Measurements from ENCODE around the gene PTBP3. TPM values are rescaled to one million over a fixed set of nuclear protein-coding genes. Genes with fewer than 3 reads are reported as not detected.
A peak's percentile ranks its signal among the peaks of the same experiment; 100 is the strongest.

The PTBP3 gene
- total and polyA plus RNA-seq, 2 donors, result 26.7 to 32.8 TPM

DNA sequence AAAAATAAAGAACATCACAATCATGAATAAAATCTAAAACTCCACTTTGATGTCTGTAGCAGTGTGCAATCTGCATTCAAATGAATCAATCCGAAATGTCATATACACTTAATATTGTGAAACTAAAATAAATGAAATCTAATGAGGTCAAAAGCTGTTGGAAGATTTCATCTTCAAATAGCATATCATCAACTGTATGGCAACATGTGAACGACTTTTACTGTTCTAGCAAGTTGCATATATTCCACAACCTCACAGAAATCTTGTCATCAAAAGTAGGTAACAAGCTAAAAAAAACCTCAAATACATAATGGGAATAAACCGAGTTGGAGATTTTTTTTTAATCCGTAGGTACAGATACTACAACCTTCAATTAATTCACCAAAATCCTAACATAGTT, 1.2 kb downstream of the PTBP3 start:
- Histone ChIP-seq H3K4me1 (ENCODE audit: control insufficient read depth in 2 of 2, insufficient read depth in 2 of 2, low read length in 2 of 2) (peaks cover 0 to 4% of the 10 kb centered on the region in 2 donors), H3K27me3 (ENCODE audit: control insufficient read depth in 2 of 2, insufficient read depth in 1 of 2, low read length in 1 of 2) (no peaks in the 10 kb centered on the region), H3K36me3 (ENCODE audit: control insufficient read depth in 2 of 2, insufficient read depth in 2 of 2, low read length in 1 of 2) (no peaks in the 10 kb centered on the region), H3K27ac (ENCODE audit: low read depth in 1 of 2, low read length in 1 of 2) (peak overlapping the region in 1 of 2 donors; percentile 94), H3K9me3 (ENCODE audit: control insufficient read depth in 2 of 2, insufficient read depth in 1 of 2, low read length in 1 of 2) (peaks cover 0 to 2% of the 10 kb centered on the region in 2 donors), H3K4me3 (ENCODE audit: low read length in 2 of 2) (peak overlapping the region; percentile 86 to 94)
- DNase-seq (ENCODE audit: low read depth in 6 of 9, low spot score in 9 of 9), result no peak
- WGBS, result 3% methylated on average over 4 of the region's 4 CpGs

DNA sequence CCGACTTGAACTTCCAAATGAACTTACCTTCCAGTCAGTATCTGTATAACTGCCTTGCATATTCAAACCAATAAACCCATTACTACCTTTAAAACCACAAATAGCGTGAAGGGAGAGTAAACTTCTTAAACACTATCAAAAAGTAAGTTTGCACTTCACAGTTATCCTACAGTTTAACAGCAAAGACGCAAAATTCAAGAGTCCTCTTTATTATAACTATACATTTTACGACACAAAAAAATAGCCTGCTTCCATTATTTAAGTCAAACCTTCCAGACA, 1.8 kb downstream of the PTBP3 start:
- 49% methylated on average over 4 of the region's 4 CpGs for WGBS
- DNase-seq (ENCODE audit: low read depth in 6 of 9, low spot score in 9 of 9), result peak in 1 of 9 donors; percentile 29
- no peaks in the 10 kb centered on the region for H3K36me3 ChIP-seq (ENCODE audit: control insufficient read depth in 2 of 2, insufficient read depth in 2 of 2, low read length in 1 of 2)
- peak overlapping the region in 1 of 2 donors; percentile 67 for H3K27ac ChIP-seq (ENCODE audit: low read depth in 1 of 2, low read length in 1 of 2)
- H3K9me3 ChIP-seq (ENCODE audit: control insufficient read depth in 2 of 2, insufficient read depth in 1 of 2, low read length in 1 of 2), result peaks cover 0 to 2% of the 10 kb centered on the region in 2 donors
- H3K4me3 ChIP-seq (ENCODE audit: low read length in 2 of 2), result peak overlapping the region; percentile 86 to 94
- H3K27me3 ChIP-seq (ENCODE audit: control insufficient read depth in 2 of 2, insufficient read depth in 1 of 2, low read length in 1 of 2), result no peaks in the 10 kb centered on the region
- H3K4me1 ChIP-seq (ENCODE audit: control insufficient read depth in 2 of 2, insufficient read depth in 2 of 2, low read length in 2 of 2), result peaks cover 0 to 4% of the 10 kb centered on the region in 2 donors

DNA sequence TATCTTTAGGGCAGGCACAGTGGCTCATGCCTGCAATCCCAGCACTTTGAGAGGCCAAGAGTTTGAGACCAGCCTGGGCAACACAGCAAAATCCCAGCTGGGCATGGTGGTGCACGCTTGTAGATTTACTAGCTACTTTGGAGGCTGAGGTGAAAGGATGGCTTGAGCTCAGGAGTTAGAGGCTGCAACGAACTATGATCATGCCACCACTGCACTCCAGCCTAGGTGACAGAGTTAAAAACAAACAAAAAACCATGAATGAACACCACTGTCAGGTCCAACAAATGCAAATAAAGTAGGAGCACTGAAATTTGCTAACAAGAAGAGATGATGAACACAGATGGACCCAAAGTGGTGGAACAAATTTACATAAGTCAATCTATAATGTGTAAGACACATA, 4.9 kb downstream of the PTBP3 start:
- H3K4me1 ChIP-seq (ENCODE audit: control insufficient read depth in 2 of 2, insufficient read depth in 2 of 2, low read length in 2 of 2), result peaks cover 4 to 7% of the 10 kb centered on the region in 2 donors
- WGBS, result 96% methylated on average over 2 of the region's 2 CpGs
- H3K36me3 ChIP-seq (ENCODE audit: control insufficient read depth in 2 of 2, insufficient read depth in 2 of 2, low read length in 1 of 2), result peaks cover 0 to 5% of the 10 kb centered on the region in 2 donors
- no peak overlapping the region for H3K4me3 ChIP-seq (ENCODE audit: low read length in 2 of 2)
- H3K27me3 ChIP-seq (ENCODE audit: control insufficient read depth in 2 of 2, insufficient read depth in 1 of 2, low read length in 1 of 2), result no peaks in the 10 kb centered on the region
- H3K9me3 ChIP-seq (ENCODE audit: control insufficient read depth in 2 of 2, insufficient read depth in 1 of 2, low read length in 1 of 2), result peaks cover 0 to 5% of the 10 kb centered on the region in 2 donors
- no peak overlapping the region for H3K27ac ChIP-seq (ENCODE audit: low read depth in 1 of 2, low read length in 1 of 2)
- no peak for DNase-seq (ENCODE audit: low read depth in 6 of 9, low spot score in 9 of 9)

DNA sequence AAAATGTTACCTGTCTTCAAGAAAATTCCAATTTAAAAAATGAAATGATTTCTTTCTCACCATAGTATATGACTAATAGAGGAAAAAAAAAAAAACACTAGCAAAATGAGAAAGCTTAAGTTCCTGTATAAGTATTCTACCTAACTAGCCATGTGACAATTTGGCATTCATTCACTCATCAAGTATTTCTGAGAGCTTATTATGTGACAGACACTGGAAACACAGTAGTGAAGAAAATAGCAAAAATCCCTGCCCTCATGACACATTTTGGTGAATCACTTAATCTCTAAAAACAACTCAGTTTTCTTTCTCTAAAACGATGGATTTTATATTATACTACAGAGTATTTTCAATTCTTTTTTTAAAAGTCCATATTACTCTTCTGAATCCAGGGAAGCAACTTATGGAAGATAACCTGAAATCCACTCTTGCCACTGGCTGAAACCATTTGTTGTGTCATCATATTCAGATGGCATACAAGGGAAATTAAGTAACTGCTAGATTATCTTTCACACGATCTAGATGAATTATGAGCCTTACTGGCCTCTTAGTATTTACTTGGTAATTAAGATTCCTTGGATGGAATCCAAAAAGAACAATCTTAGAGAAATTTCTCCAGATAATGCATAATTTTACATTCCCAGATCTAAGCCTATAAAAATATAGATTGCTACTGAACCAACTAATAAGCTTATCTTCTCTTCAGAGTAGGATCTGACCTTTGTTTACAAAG, 5.5 kb downstream of the PTBP3 start:
- Histone ChIP-seq H3K4me1 (ENCODE audit: control insufficient read depth in 2 of 2, insufficient read depth in 2 of 2, low read length in 2 of 2) (peaks cover 4 to 7% of the 10 kb centered on the region in 2 donors), H3K27me3 (ENCODE audit: control insufficient read depth in 2 of 2, insufficient read depth in 1 of 2, low read length in 1 of 2) (no peaks in the 10 kb centered on the region), H3K27ac (ENCODE audit: low read depth in 1 of 2, low read length in 1 of 2) (no peak overlapping the region), H3K36me3 (ENCODE audit: control insufficient read depth in 2 of 2, insufficient read depth in 2 of 2, low read length in 1 of 2) (peaks cover 3 to 9% of the 10 kb centered on the region in 2 donors), H3K4me3 (ENCODE audit: low read length in 2 of 2) (no peak overlapping the region), H3K9me3 (ENCODE audit: control insufficient read depth in 2 of 2, insufficient read depth in 1 of 2, low read length in 1 of 2) (peaks cover 0 to 5% of the 10 kb centered on the region in 2 donors)
- 74% methylated on average over 2 of the region's 2 CpGs for WGBS
- DNase-seq (ENCODE audit: low read depth in 6 of 9, low spot score in 9 of 9), result no peak

DNA sequence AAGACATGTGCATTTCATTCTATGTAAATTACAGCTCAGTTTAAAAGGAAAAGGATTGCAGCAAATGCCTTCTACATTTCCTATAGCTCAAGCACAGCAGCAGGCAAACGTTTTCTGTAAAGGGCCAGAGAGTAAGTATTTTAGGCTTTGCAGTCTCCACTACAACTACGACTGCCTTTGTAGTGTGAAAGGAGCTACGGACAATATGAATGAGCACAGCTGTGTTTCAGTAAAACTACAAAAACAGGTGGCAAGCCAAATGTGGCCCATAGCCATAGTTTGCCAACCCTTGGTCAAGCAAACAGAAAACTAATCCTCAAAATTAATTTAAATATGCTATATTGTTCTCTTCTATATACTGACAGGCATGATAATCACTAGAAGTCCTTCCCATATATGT, 7.2 kb downstream of the PTBP3 start:
- WGBS, result 24% methylated on average over 3 of the region's 3 CpGs
- H3K4me1 ChIP-seq (ENCODE audit: control insufficient read depth in 2 of 2, insufficient read depth in 2 of 2, low read length in 2 of 2), result peaks cover 4 to 7% of the 10 kb centered on the region in 2 donors
- H3K36me3 ChIP-seq (ENCODE audit: control insufficient read depth in 2 of 2, insufficient read depth in 2 of 2, low read length in 1 of 2), result peaks cover 3 to 9% of the 10 kb centered on the region in 2 donors
- H3K27ac ChIP-seq (ENCODE audit: low read depth in 1 of 2, low read length in 1 of 2), result peak overlapping the region in 1 of 2 donors; percentile 33
- no peaks in the 10 kb centered on the region for H3K27me3 ChIP-seq (ENCODE audit: control insufficient read depth in 2 of 2, insufficient read depth in 1 of 2, low read length in 1 of 2)
- H3K4me3 ChIP-seq (ENCODE audit: low read length in 2 of 2), result no peak overlapping the region
- peak in 1 of 9 donors; percentile 24 for DNase-seq (ENCODE audit: low read depth in 6 of 9, low spot score in 9 of 9)
- peaks cover 0 to 5% of the 10 kb centered on the region in 2 donors for H3K9me3 ChIP-seq (ENCODE audit: control insufficient read depth in 2 of 2, insufficient read depth in 1 of 2, low read length in 1 of 2)

DNA sequence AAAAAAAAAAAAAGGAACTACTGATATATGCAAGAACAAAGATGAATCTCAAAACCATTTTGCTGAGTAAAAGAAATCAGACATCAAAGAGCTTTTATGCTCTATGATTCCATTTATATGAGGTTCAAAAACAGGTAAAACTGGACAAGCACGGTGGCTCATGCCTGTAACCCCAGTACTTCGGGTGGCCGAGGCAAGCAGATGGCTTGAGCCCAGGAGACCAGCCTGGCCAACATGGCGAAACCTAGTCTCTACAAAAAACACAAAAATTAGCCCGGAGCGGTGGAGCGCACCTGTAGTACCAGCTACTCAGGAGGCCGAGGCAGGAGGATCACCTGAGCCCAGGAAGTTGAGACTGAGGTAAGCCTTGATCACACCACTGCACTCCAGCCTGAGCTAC, 7.8 kb downstream of the PTBP3 start:
- peaks cover 0 to 5% of the 10 kb centered on the region in 2 donors for H3K9me3 ChIP-seq (ENCODE audit: control insufficient read depth in 2 of 2, insufficient read depth in 1 of 2, low read length in 1 of 2)
- H3K4me1 ChIP-seq (ENCODE audit: control insufficient read depth in 2 of 2, insufficient read depth in 2 of 2, low read length in 2 of 2), result peaks cover 4 to 7% of the 10 kb centered on the region in 2 donors
- H3K36me3 ChIP-seq (ENCODE audit: control insufficient read depth in 2 of 2, insufficient read depth in 2 of 2, low read length in 1 of 2), result peaks cover 3 to 9% of the 10 kb centered on the region in 2 donors
- H3K4me3 ChIP-seq (ENCODE audit: low read length in 2 of 2), result no peak overlapping the region
- H3K27me3 ChIP-seq (ENCODE audit: control insufficient read depth in 2 of 2, insufficient read depth in 1 of 2, low read length in 1 of 2), result no peaks in the 10 kb centered on the region
- WGBS, result 81% methylated on average over 8 of the region's 8 CpGs
- H3K27ac ChIP-seq (ENCODE audit: low read depth in 1 of 2, low read length in 1 of 2), result no peak overlapping the region
- no peak for DNase-seq (ENCODE audit: low read depth in 6 of 9, low spot score in 9 of 9)

DNA sequence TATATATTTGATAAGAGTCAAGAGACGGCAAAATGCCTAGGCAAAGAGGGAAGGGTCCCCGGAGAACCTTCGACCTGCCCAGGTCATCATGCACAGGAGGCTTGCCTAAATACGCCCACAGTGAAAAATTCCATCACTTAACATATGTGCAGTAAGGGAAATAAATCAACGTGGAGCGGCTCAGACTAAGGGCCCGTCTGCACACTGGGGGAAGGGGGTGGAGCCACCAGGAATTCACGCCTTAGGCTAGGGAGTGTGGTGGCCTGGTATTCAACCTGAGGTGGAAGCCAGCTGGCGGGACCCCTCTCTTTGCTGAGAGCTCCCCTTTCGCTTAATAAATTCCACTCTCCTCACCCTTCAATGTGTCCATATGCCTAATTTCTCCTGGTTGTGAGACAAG, 8.3 kb downstream of the PTBP3 start:
- Histone ChIP-seq H3K27me3 (ENCODE audit: control insufficient read depth in 2 of 2, insufficient read depth in 1 of 2, low read length in 1 of 2) (no peaks in the 10 kb centered on the region), H3K9me3 (ENCODE audit: control insufficient read depth in 2 of 2, insufficient read depth in 1 of 2, low read length in 1 of 2) (peaks cover 0 to 5% of the 10 kb centered on the region in 2 donors), H3K27ac (ENCODE audit: low read depth in 1 of 2, low read length in 1 of 2) (no peak overlapping the region), H3K36me3 (ENCODE audit: control insufficient read depth in 2 of 2, insufficient read depth in 2 of 2, low read length in 1 of 2) (peaks cover 3 to 9% of the 10 kb centered on the region in 2 donors), H3K4me1 (ENCODE audit: control insufficient read depth in 2 of 2, insufficient read depth in 2 of 2, low read length in 2 of 2) (peaks cover 4 to 7% of the 10 kb centered on the region in 2 donors), H3K4me3 (ENCODE audit: low read length in 2 of 2) (no peak overlapping the region)
- no peak for DNase-seq (ENCODE audit: low read depth in 6 of 9, low spot score in 9 of 9)
- 98% methylated on average over 10 of the region's 10 CpGs for WGBS

DNA sequence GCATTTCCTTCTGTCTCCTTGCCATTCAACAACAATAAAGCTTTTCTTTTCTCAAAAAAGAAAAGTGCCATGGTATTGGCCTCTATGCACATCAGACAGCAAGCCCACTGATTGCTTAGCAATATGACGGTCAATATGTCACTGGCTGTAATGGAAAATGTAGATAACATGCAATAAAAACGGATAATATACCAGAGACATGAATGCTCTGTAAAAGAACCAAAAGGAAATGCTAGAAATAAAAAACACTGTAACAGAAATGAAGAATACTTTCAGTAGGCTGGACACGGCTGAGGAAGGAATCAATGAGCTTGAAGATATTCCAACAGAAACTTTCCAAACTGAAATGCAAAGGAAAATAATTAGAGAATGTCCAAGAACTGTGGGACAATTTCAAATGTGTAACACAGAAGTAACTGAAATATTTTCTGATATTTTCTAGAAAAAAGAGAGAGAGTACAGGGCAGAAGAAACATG, 10.0 kb downstream of the PTBP3 start:
- H3K27ac ChIP-seq (ENCODE audit: low read depth in 1 of 2, low read length in 1 of 2), result no peak overlapping the region
- no peaks in the 10 kb centered on the region for H3K27me3 ChIP-seq (ENCODE audit: control insufficient read depth in 2 of 2, insufficient read depth in 1 of 2, low read length in 1 of 2)
- DNase-seq (ENCODE audit: low read depth in 6 of 9, low spot score in 9 of 9), result no peak
- H3K9me3 ChIP-seq (ENCODE audit: control insufficient read depth in 2 of 2, insufficient read depth in 1 of 2, low read length in 1 of 2), result peaks cover 0 to 3% of the 10 kb centered on the region in 2 donors
- H3K4me3 ChIP-seq (ENCODE audit: low read length in 2 of 2), result no peak overlapping the region
- over 99% methylated on average over 3 of the region's 3 CpGs for WGBS
- peaks cover 4 to 7% of the 10 kb centered on the region in 2 donors for H3K4me1 ChIP-seq (ENCODE audit: control insufficient read depth in 2 of 2, insufficient read depth in 2 of 2, low read length in 2 of 2)
- peaks cover 3 to 9% of the 10 kb centered on the region in 2 donors for H3K36me3 ChIP-seq (ENCODE audit: control insufficient read depth in 2 of 2, insufficient read depth in 2 of 2, low read length in 1 of 2)

DNA sequence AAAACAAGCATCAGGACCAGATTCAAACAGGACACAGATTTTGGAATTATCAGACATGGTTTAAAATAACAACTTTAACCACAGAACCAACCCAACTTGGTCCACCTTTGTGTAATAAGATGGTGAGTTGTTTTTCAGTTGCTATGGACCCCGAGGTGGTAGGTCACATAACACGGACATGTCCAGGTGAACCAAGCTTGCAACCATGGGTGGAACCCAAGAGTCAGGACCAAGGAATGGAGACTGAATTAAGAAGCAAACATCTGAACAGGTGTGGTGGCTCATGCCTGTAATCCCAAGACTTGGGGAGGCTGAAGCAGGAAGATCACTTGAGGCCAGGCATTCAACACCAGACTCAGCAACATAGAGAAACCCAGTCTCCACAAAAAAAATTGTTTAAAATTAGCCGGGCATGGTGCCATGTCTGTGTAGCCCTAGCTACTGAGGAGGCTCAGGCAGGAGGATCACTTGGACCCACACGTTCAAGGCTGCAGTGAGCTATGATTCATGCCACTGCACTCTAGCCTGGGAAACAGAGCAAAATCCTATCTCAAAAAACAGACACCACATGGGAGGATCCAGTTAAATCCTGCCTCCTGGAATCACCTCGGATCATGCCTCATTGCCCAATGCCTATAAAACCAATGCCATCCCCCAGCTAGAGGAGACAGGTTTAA, 10.6 kb downstream of the PTBP3 start:
- no peak overlapping the region for H3K4me3 ChIP-seq (ENCODE audit: low read length in 2 of 2)
- H3K27me3 ChIP-seq (ENCODE audit: control insufficient read depth in 2 of 2, insufficient read depth in 1 of 2, low read length in 1 of 2), result no peaks in the 10 kb centered on the region
- H3K27ac ChIP-seq (ENCODE audit: low read depth in 1 of 2, low read length in 1 of 2), result no peak overlapping the region
- H3K4me1 ChIP-seq (ENCODE audit: control insufficient read depth in 2 of 2, insufficient read depth in 2 of 2, low read length in 2 of 2), result peaks cover 4 to 6% of the 10 kb centered on the region in 2 donors
- DNase-seq (ENCODE audit: low read depth in 6 of 9, low spot score in 9 of 9), result no peak
- 96% methylated on average over 5 of the region's 5 CpGs for whole genome bisulfite sequencing
- peaks cover 0 to 3% of the 10 kb centered on the region in 2 donors for H3K9me3 ChIP-seq (ENCODE audit: control insufficient read depth in 2 of 2, insufficient read depth in 1 of 2, low read length in 1 of 2)
- peaks cover 3 to 9% of the 10 kb centered on the region in 2 donors for H3K36me3 ChIP-seq (ENCODE audit: control insufficient read depth in 2 of 2, insufficient read depth in 2 of 2, low read length in 1 of 2)
